ENCODE measurements around the gene DUSP11. TPM values are rescaled to one million over a fixed set of nuclear protein-coding genes. Genes with fewer than 3 reads are reported as not detected.
A peak's percentile ranks its signal among the peaks of the same experiment; 100 is the strongest.

DUSP11 gene
- total and polyA plus RNA-seq, 9 of the 15 experiments (the other 6 are each of a cell fraction or from before 2014, with no cell fraction given), result 20.7 to 79.8 (median 29.3) TPM

GRCh38 chr2:73766994-73767393, 12.9 kb downstream of the DUSP11 start:
- H3K4me3 ChIP-seq, result no peak overlapping the region
- H3K9me1 ChIP-seq (ENCODE audit: control insufficient read depth, insufficient read depth, low read length), result no peaks in the 10 kb centered on the region
- BruUV-seq (replicated peaks), result no TSS peak
- DNase-seq (ENCODE audit: extremely low read depth in 1 of 4, low spot score in 3 of 4), result no peak
- POLR2A ChIA-PET, result no interaction called here
- in situ Hi-C loops (cut with MboI), result no loop called here
- CTCF ChIA-PET (ENCODE audit: low intra/inter-chr PET ratio), result interaction anchor here (0.6 kb wide), 1 partner anchor 9 kb away, joined by 3 read pairs; no protein-coding TSS in a partner anchor
- H3K4me2 ChIP-seq (ENCODE audit: insufficient read depth, low read length), result no peak overlapping the region
- no peak overlapping the region for H3K9ac ChIP-seq (ENCODE audit: insufficient read depth in 1 of 2, low read depth in 2 of 2, low read length in 2 of 2)
- no peaks in the 10 kb centered on the region for H3K4me1 ChIP-seq (replicated peaks in 1 of 2; ENCODE audit: control insufficient read depth in 2 of 2, insufficient read depth in 2 of 2, low read length in 2 of 2)
- H2AFZ ChIP-seq (ENCODE audit: low read depth, low read length), result no peak overlapping the region
- no peaks in the 10 kb centered on the region for H4K20me1 ChIP-seq (replicated peaks; ENCODE audit: control insufficient read depth, insufficient read depth, low read length)
- H3K27me3 ChIP-seq (ENCODE audit: control insufficient read depth in 2 of 2, insufficient read depth in 2 of 2, low read length in 2 of 2), result no peaks in the 10 kb centered on the region
- no peak for ATAC-seq
- no peak overlapping the region for H3K27ac ChIP-seq (ENCODE audit: extremely low read depth, low read depth, low read length)
- WGBS (ENCODE audit: insufficient coverage, low coverage, missing lambda C conversion rate), result 69% methylated on average over 4 of the region's 4 CpGs
- H3K79me2 ChIP-seq (ENCODE audit: control insufficient read depth, insufficient read depth, low read length), result no peaks in the 10 kb centered on the region
- H3K36me3 ChIP-seq (ENCODE audit: control insufficient read depth, insufficient read depth, low read length), result peaks cover 66% of the 10 kb centered on the region
- intact Hi-C loops (cut with micrococcal nuclease), result no loop called here
- H3K9me3 ChIP-seq (replicated peaks; ENCODE audit: control insufficient read depth, insufficient read depth, low read depth, low read length), result no peaks in the 10 kb centered on the region
- FAIRE-seq, result no peak
- TF ChIP-seq ZNF175 (CRISPR knock-in tag; IDR thresholded peaks at IDR 0.05; ENCODE audit: low read depth), result peak; percentile 56; the same call in 1 of the 2 replicates
- TF ChIP-seq SRSF1 (IDR thresholded peaks at IDR 0.05; ENCODE audit: low read depth, low read length), result no peak
- TF ChIP-seq, protein P1, sequence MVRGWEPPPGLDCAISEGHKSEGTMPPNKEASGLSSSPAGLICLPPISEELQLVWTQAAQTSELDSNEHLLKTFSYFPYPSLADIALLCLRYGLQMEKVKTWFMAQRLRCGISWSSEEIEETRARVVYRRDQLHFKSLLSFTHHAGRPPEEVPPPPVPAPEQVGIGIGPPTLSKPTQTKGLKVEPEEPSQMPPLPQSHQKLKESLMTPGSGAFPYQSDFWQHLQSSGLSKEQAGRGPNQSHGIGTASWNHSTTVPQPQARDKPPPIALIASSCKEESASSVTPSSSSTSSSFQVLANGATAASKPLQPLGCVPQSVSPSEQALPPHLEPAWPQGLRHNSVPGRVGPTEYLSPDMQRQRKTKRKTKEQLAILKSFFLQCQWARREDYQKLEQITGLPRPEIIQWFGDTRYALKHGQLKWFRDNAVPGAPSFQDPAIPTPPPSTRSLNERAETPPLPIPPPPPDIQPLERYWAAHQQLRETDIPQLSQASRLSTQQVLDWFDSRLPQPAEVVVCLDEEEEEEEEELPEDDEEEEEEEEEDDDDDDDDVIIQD (CRISPR knock-in tag; IDR thresholded peaks at IDR 0.05), result no peak
- TF ChIP-seq, protein P2, sequence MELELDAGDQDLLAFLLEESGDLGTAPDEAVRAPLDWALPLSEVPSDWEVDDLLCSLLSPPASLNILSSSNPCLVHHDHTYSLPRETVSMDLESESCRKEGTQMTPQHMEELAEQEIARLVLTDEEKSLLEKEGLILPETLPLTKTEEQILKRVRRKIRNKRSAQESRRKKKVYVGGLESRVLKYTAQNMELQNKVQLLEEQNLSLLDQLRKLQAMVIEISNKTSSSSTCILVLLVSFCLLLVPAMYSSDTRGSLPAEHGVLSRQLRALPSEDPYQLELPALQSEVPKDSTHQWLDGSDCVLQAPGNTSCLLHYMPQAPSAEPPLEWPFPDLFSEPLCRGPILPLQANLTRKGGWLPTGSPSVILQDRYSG (tag; conservative IDR thresholded peaks at IDR 0.05; ENCODE audit: low read depth), result no peak
- TF ChIP-seq, protein P3, sequence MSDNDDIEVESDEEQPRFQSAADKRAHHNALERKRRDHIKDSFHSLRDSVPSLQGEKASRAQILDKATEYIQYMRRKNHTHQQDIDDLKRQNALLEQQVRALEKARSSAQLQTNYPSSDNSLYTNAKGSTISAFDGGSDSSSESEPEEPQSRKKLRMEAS (CRISPR knock-in tag; IDR thresholded peaks at IDR 0.05), result no peak
- TF ChIP-seq ZNF232 (CRISPR knock-in tag; IDR thresholded peaks at IDR 0.05), result no peak
- no peak for TF ChIP-seq HNRNPUL1 (IDR thresholded peaks at IDR 0.05; ENCODE audit: low read length)
- no peak for TF ChIP-seq ZC3H4 (CRISPR knock-in tag; IDR thresholded peaks at IDR 0.05; ENCODE audit: borderline replicate concordance)
- TF ChIP-seq MYBL2 (IDR thresholded peaks at IDR 0.05; ENCODE audit: low read depth), result no peak
- no peak for TF ChIP-seq MYBL2 (CRISPR knock-in tag; IDR thresholded peaks at IDR 0.05; ENCODE audit: borderline replicate concordance)
- peak; percentile 46 to 62; a peak in 2 of 4 replicates for TF ChIP-seq TRIM24 (IDR thresholded peaks at IDR 0.05)
- TF ChIP-seq POLR2H (tag; IDR thresholded peaks at IDR 0.05; ENCODE audit: low read depth), result peak; percentile 58; the same call in 1 of the 2 replicates
- TF ChIP-seq, protein P4, sequence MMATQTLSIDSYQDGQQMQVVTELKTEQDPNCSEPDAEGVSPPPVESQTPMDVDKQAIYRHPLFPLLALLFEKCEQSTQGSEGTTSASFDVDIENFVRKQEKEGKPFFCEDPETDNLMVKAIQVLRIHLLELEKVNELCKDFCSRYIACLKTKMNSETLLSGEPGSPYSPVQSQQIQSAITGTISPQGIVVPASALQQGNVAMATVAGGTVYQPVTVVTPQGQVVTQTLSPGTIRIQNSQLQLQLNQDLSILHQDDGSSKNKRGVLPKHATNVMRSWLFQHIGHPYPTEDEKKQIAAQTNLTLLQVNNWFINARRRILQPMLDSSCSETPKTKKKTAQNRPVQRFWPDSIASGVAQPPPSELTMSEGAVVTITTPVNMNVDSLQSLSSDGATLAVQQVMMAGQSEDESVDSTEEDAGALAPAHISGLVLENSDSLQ (IDR thresholded peaks at IDR 0.05), result peak; percentile 14; the same call in 1 of the 2 replicates
- TF ChIP-seq, protein P5, sequence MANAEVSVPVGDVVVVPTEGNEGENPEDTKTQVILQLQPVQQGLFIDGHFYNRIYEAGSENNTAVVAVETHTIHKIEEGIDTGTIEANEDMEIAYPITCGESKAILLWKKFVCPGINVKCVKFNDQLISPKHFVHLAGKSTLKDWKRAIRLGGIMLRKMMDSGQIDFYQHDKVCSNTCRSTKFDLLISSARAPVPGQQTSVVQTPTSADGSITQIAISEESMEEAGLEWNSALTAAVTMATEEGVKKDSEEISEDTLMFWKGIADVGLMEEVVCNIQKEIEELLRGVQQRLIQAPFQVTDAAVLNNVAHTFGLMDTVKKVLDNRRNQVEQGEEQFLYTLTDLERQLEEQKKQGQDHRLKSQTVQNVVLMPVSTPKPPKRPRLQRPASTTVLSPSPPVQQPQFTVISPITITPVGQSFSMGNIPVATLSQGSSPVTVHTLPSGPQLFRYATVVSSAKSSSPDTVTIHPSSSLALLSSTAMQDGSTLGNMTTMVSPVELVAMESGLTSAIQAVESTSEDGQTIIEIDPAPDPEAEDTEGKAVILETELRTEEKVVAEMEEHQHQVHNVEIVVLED (CRISPR knock-in tag; IDR thresholded peaks at IDR 0.05), result no peak
- 0 out of 2 replicates have a peak, but pooled peaks have one; percentile 8 for TF ChIP-seq CXXC5 (CRISPR knock-in tag; IDR thresholded peaks at IDR 0.05)
- TF ChIP-seq, protein P6, sequence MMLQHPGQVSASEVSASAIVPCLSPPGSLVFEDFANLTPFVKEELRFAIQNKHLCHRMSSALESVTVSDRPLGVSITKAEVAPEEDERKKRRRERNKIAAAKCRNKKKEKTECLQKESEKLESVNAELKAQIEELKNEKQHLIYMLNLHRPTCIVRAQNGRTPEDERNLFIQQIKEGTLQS (IDR thresholded peaks at IDR 0.05), result peak; percentile 67
- TF ChIP-seq, protein P6 (CRISPR knock-in tag; conservative IDR thresholded peaks at IDR 0.05), result no peak
